H7 (cell line): ENCODE results near the gene MLKL. TPM values are rescaled to one million over a fixed set of nuclear protein-coding genes. Genes with fewer than 3 reads are reported as not detected.

ENCODE experiments used
- DNase-seq: peaks from one replicate; pipeline ENCODE4 v3.0.0; 2012
- H3K27me3 ChIP-seq: 2 replicates; pipeline ENCODE4 v1.6.0; 2011; ENCODE audit warnings: mild to moderate bottlenecking, low read length; ENCODE audit not compliant: control insufficient read depth, insufficient read depth
- H3K36me3 ChIP-seq: replicated peaks from 2 replicates; pipeline ENCODE4 v1.5.1; 2011; ENCODE audit warnings: low read length; ENCODE audit not compliant: control insufficient read depth, insufficient read depth
- H3K4me3 ChIP-seq: 2 replicates; pipeline ENCODE4 v1.5.1; 2011; ENCODE audit warnings: low read depth, mild to moderate bottlenecking, control low read depth, low read length, moderate library complexity; ENCODE audit not compliant: insufficient read depth
- total RNA-seq: library from RNA; depleted of rRNA; stranded (reverse); fragments of >200 nt; shearing (Covaris generic); gene quantifications from 2 replicates; pipeline ENCODE4 v1.2.3, GENCODE V29; 2014; rRNA removed

The MLKL gene
- total RNA-seq, result 0.59 and 1.3 TPM in 2 replicates

GRCh38 chr16:74700438-74701225, at the start of gene MLKL:
MLKL (minus strand) TSS chr16:74700862; CDS start chr16:74695757, 5,105 bp downstream.
- Histone ChIP-seq H3K36me3 (no peaks in the 10 kb centered on the region), H3K27me3 (peaks cover 6% of the 10 kb centered on the region; the same call in 1 of the 2 replicates), H3K4me3 (peak within 1 kb of the TSS; percentile 48)
- DNase-seq, result peak; percentile 66

GRCh38 chr16:74749291-74750055, 48.8 kb upstream of the MLKL start:
- H3K27me3 ChIP-seq, result no peaks in the 10 kb centered on the region
- no peaks in the 10 kb centered on the region for H3K36me3 ChIP-seq
- no peak overlapping the region for H3K4me3 ChIP-seq
- peak; percentile 78 for DNase-seq

- no peak overlapping the region for H3K4me3 ChIP-seq
- H3K27me3 ChIP-seq, result no peaks in the 10 kb centered on the region
- H3K36me3 ChIP-seq, result no peaks in the 10 kb centered on the region
- DNase-seq, result peak; percentile 49
These were observed 48.0 kb upstream of the MLKL start for GRCh38 chr16:74748616-74749026.

GRCh38 chr16:74747716-74748615, 47.3 kb upstream of the MLKL start:
- H3K36me3 ChIP-seq, result no peaks in the 10 kb centered on the region

GRCh38 chr16:74745926-74746325, 45.3 kb upstream of the MLKL start:
- H3K36me3 ChIP-seq, result no peaks in the 10 kb centered on the region
- H3K4me3 ChIP-seq, result no peak overlapping the region
- no peak for DNase-seq
- H3K27me3 ChIP-seq, result no peaks in the 10 kb centered on the region

More at GRCh38 chr16:74747716-74748615, 47.3 kb upstream of the MLKL start:
- peak; percentile 43 for DNase-seq
- Histone ChIP-seq H3K4me3 (no peak overlapping the region), H3K27me3 (no peaks in the 10 kb centered on the region)

- no peak for DNase-seq
- Histone ChIP-seq H3K27me3 (no peaks in the 10 kb centered on the region), H3K4me3 (no peak overlapping the region), H3K36me3 (no peaks in the 10 kb centered on the region)
These were observed 44.5 kb upstream of the MLKL start for GRCh38 chr16:74745109-74745615.

- DNase-seq, result no peak
- Histone ChIP-seq H3K36me3 (no peaks in the 10 kb centered on the region), H3K27me3 (no peaks in the 10 kb centered on the region), H3K4me3 (no peak overlapping the region)
These were observed 43.9 kb upstream of the MLKL start for GRCh38 chr16:74744566-74744965.

GRCh38 chr16:74743668-74744299, 43.1 kb upstream of the MLKL start:
- Histone ChIP-seq H3K27me3 (no peaks in the 10 kb centered on the region), H3K36me3 (no peaks in the 10 kb centered on the region), H3K4me3 (no peak overlapping the region)
- peak; percentile 58 for DNase-seq

GRCh38 chr16:74743045-74743667, 42.5 kb upstream of the MLKL start:
- DNase-seq, result peak; percentile 56
- H3K4me3 ChIP-seq, result no peak overlapping the region
- H3K36me3 ChIP-seq, result no peaks in the 10 kb centered on the region
- no peaks in the 10 kb centered on the region for H3K27me3 ChIP-seq

GRCh38 chr16:74742051-74742481, 41.4 kb upstream of the MLKL start:
- Histone ChIP-seq H3K36me3 (no peaks in the 10 kb centered on the region), H3K27me3 (no peaks in the 10 kb centered on the region), H3K4me3 (no peak overlapping the region)
- peak; percentile 57 for DNase-seq

GRCh38 chr16:74740795-74741304, 40.2 kb upstream of the MLKL start:
- Histone ChIP-seq H3K36me3 (no peaks in the 10 kb centered on the region), H3K4me3 (no peak overlapping the region), H3K27me3 (no peaks in the 10 kb centered on the region)
- peak; percentile 52 for DNase-seq

- no peak overlapping the region for H3K4me3 ChIP-seq
- peak; percentile 47 for DNase-seq
- no peaks in the 10 kb centered on the region for H3K36me3 ChIP-seq
- H3K27me3 ChIP-seq, result no peaks in the 10 kb centered on the region
These were observed 38.6 kb upstream of the MLKL start for GRCh38 chr16:74739275-74739674.

GRCh38 chr16:74738816-74739215, 38.2 kb upstream of the MLKL start:
- H3K27me3 ChIP-seq, result no peaks in the 10 kb centered on the region
- H3K4me3 ChIP-seq, result no peak overlapping the region
- no peaks in the 10 kb centered on the region for H3K36me3 ChIP-seq
- peak; percentile 40 for DNase-seq
